Measurements from ENCODE around the gene RMRP. TPM values are rescaled to one million over a fixed set of nuclear protein-coding genes. Genes with fewer than 3 reads are reported as not detected.
A peak's percentile ranks its signal among the peaks of the same experiment; 100 is the strongest.

The RMRP gene
- 9,964 and 10,171 TPM in 2 replicates for total RNA-seq (2014; rRNA removed; shearing (Covaris generic))
- polyA plus RNA-seq (2014; cell fraction: nucleus; rRNA removed): not detected in 2 replicates

DNA sequence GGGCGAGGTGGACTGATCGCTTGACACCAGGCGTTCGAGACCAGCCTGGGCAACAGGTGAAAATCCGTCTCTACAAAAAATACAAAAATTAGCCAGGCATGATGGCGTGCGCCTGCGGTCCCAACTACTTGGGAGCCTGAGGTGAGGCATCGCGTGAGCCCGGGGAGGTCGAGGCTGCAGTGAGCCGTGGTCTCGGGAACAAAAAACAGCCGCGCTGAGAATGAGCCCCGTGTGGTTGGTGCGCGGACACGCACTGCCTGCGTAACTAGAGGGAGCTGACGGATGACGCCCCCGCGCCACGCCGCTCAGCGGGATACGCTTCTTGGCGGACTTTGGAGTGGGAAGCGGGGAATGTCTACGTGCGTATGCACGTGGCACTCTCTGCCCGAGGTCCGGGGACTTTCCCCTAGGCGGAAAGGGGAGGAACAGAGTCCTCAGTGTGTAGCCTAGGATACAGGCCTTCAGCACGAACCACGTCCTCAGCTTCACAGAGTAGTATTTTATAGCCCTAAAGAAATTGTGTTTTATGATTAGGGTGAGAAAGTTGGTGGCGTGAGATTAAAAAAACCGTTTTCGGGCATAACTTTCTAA is at the start of gene RMRP:
TSS of gene RMRP (minus strand) at position 474 of the 591 bp plus-strand sequence.
- peak; percentile 97 for DNase-seq (ENCODE audit: extremely low read depth, low read depth)

DNA sequence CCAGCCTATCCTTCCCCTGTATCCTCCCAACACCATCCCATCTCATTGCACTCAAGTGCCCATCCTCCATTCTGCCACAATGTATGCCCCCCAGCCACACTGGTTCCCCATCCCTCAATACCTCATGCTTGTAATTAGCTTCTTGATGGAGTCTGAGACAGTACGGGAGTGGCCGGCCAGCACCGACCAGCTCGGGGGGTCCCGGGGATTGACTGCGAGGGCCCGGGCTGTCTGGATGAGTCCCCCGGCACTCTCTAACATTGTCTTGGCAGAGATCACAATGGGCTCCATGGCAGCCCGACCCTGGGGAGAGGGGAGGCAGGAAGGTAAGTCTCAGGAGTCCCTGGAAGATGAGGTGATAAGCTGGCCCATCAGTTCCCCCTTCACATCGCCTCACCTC is 49.1 kb upstream of the RMRP start:
- no peak for DNase-seq (ENCODE audit: extremely low read depth, low read depth)

GRCh38 chr9:35705836-35706430 is 48.1 kb upstream of the RMRP start:
- DNase-seq (ENCODE audit: extremely low read depth, low read depth): no peak

- no peak for DNase-seq (ENCODE audit: extremely low read depth, low read depth)
These were observed 47.6 kb upstream of the RMRP start for GRCh38 chr9:35705372-35705771.

DNA sequence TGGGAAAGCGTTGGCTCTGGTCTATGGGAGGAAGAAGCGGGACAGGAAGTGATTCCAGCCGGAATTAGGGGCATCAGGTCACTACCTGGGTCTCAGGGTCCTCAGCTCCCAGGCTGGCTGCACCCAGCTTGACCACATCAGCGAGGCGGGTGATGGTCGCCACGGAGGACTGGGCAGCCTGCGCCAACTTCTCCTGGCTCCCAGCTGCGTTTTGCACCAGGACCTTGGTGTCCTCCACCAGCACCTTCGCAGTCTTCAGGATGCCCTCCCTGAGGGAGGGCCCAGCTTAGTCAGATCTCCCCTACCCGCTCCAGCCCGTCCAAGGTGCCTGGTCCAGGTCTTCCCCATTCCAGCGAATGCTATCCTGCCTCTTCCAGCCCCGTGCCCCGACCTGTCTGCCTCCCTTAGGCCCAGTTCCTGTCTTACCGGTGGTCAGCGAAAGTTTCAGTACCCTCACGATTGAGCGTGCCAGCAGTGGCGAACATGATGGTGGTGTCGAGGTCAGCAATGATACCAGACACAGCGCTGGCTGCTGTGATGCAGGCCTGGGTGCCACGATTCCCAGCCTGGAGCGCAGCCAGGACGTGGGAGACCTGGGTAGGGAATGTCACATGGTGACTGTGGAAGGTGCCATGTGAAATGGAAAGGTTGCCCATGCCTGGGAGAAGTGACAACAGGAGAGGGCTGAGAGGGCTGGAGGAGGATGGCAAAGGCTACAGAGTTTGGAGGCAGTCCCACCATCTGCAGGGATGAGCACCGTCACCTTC is 46.3 kb upstream of the RMRP start:
- no peak for DNase-seq (ENCODE audit: extremely low read depth, low read depth)

DNA sequence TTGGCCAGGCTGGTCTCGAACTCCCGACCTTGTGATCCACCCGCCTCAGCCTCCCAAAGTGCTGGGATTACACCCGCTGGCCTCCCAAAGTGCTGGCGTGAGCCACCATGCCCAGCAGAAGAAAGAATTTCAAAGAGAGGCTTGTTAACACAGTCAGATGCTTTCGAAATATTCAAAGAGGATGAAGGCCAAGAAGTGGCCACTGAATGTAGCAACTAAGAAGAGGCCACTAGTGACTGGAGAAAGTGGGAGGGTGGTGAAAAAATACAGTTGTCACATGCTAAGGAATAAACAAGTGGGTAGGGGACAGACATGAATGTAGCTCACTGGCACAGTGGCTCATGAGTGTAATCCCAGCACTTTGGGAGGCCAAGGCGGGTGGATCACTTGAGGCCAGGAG is 44.9 kb upstream of the RMRP start:
- DNase-seq (ENCODE audit: extremely low read depth, low read depth): no peak

DNA sequence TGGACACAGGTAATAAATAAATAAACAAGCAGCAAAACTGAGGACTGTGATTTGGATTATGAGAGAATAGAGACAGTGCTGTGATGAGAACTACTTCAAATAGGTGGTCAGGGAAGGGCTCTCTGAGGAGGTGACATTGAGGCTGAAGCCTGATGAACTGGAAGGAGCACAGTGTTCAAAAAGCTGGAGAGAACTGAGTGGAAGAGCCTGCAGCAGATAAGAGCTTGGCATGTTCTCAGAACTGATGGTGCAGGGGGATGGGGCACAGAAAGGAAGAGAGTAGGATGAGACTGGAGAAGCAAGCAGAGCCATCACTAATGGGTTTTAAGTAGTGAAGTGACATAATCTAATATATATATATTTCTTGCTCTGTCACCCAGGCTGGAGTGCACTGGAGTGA is 43.1 kb upstream of the RMRP start:
- no peak for DNase-seq (ENCODE audit: extremely low read depth, low read depth)

- no peak for DNase-seq (ENCODE audit: extremely low read depth, low read depth)
These were observed 42.2 kb upstream of the RMRP start for GRCh38 chr9:35700031-35700430.

- no peak for DNase-seq (ENCODE audit: extremely low read depth, low read depth)
These were observed 40.4 kb upstream of the RMRP start for GRCh38 chr9:35698231-35698630.

GRCh38 chr9:35697486-35697885 is 39.7 kb upstream of the RMRP start:
- DNase-seq (ENCODE audit: extremely low read depth, low read depth): no peak

- DNase-seq (ENCODE audit: extremely low read depth, low read depth): peak; percentile 34
These were observed 38.8 kb upstream of the RMRP start for GRCh38 chr9:35696520-35697215.

DNA sequence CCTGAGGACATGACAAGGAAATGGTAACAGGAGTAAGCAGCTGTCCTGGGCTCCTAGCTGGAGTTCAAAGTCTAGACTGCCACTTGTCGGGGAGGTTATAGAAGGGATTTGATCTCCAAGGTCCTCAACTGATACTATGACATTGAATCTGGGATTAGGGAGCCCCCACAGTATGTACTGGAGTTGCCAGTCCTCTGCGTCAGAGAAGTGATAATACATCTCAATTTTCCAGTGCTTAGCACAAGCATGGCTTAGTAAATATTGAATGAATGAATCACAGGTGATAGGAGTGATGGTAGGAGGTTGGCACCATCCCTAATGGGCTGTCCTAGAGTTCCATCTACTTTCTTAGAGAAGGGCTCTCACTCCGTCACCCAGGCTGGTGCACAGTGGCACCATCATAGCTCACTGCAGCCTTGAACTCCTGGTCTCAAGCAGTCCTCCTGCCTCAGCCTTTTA is 38.2 kb upstream of the RMRP start:
- no peak for DNase-seq (ENCODE audit: extremely low read depth, low read depth)

DNA sequence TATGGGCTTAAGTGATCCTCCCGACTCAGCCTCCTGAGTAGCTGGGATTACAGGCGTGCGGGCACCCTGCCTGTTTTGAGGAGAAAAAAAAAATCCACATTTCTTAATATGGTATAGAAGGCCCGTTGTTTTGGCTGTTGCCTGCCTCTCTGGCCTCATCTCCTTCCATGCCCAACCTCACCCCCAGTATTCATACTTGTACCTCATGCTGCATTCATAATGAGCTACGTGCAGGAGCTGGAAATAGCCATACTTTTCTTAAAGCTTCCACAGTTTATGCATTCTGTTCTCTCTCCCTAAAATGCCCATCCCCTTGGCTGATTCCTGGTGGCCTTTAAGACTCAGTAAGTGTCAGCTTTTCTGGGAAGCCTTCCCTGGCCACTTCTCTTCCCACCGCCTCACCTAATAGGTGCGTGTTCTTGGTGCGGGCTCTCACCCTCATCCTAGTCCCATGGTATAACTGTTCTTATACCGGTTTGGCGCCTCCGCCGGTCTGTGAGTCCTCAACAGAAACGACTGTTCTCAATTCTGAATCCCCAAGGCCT is 34.0 kb upstream of the RMRP start:
- no peak for DNase-seq (ENCODE audit: extremely low read depth, low read depth)

- DNase-seq (ENCODE audit: extremely low read depth, low read depth): no peak
These were observed 33.5 kb upstream of the RMRP start for GRCh38 chr9:35691334-35691650.

DNA sequence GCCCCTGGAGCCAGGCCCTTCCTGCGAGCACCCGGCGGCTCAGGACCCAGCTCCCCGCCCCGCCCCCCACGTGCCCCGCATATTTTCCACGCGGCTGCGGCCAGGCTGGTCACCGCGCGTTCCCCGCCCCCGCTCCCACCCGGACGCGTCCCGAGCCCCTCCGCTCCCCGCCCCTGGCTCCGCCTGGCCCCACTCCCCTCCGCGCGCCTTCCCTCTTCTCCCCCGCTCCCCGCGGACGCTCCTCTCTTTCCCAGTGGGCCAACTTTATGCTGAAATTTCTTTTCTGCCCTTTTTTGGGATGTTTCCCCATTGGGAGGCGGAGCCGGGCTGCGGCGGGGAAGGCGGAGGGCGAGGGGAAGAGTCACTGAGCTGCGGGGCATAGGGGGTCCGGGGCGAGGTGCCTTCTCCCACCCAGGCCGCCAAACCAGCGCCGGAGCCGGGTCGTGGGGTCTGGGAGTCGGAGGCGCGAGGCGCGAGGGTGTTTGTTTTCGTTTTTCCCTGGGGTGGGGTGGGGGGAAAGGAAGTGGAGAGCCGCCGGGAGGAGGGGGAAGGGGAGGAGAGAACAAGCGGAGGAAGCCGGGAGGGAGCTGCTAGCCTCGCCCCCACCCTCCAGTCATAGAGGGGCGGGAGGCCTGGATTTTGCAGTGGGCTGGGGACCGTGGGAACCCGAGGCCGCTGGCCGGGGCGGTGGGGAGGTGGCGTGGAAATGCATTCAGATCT is 33.0 kb upstream of the RMRP start:
- no peak for DNase-seq (ENCODE audit: extremely low read depth, low read depth)

- DNase-seq (ENCODE audit: extremely low read depth, low read depth): no peak
These were observed 32.4 kb upstream of the RMRP start for GRCh38 chr9:35690294-35690613.

DNA sequence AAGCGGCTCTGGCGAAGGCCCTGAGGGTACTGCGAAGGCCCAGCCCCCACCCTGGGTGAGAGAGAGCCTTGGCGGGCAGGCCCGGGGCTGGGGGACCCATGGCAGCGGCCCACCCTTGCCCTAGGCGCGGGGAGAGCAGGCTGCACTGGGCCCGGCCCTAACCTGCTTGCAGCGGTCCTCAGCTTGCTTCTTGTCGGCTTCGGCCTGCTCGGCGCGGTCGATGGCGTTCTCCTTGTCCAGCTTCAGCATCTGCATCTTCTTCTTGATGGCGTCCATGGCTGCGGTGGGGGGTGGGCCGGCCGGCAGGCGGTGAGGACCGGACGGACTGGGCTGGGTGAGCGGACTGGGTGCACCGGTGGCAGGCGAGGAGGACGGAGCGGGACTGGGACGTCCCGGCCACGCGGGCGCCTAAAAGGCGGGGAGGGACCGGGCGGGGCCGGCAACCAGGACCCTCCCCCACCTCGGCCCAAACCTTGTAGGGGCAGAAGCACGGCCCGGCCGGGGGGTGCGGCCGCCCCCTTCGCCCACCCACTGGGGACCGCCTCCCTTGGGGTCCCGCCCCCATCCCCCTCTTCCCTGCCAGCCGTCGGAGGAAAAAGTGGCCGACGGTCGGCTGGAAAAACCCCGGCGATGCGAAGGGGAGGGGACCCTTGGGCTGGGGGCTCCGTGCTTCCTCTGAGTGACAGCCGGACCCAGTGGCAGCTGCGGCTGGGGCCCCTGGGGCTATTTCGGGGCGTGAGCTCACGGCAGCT is 31.9 kb upstream of the RMRP start, which contains the start of gene TPM2:
TSS of gene TPM2 (minus strand) at position 384 of the 752 bp plus-strand sequence. CDS start at position 276, 108 bp downstream.
- no peak for DNase-seq (ENCODE audit: extremely low read depth, low read depth)

- DNase-seq (ENCODE audit: extremely low read depth, low read depth): no peak
These were observed 31.0 kb upstream of the RMRP start for GRCh38 chr9:35688558-35689541.

Data from NCI-H460 (cell line).